GM18498 (cell line): ENCODE results near the gene SORBS2.

ENCODE experiments used
- ATAC-seq: cut with Tn5 transposase; IDR thresholded peaks from one replicate; pipeline ENCODE4 v1.9.1; 2021; ENCODE audit warnings: mild to moderate bottlenecking, moderate library complexity; ENCODE audit not compliant: unreplicated experiment

The SORBS2 gene

DNA sequence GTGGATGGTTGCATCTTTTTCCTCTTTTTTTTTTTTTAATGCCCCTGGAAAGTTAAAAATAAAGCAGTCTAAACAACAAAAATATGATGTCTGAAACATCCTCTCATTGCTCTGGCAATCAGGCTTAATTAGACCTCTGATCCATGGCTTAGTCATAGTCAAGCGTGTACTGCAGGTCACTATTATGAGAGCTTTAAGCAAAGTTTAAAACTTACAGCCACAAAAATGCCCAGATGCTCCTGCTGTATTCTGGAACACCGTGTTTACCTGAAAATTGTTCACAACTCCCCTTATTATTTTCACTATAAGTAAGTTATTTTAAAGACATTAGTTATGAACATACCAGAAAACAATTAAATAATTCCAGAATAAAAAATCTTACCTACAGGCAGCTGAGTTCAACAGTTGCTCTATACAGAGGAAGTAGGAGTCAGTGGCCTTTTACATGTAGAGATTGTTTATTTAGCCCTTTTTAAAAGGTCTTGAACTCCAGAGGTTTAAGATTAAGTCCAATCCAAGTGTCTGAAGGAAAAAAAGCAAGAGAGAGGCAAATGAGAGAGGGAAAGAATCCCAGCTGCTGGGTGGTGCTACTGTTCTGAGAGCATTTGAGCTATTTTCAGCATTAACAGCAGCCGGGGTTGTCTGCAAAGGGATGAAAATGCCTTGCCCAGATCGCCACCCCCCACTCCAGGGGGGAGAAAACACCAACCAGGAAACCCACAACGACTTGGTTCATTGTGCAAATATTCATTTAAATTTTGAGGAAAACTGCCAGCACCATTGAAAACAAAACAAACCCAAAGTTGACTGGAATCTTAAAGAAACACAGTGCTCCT lies 36.9 kb downstream of the SORBS2 start:
- ATAC-seq: no peak

DNA sequence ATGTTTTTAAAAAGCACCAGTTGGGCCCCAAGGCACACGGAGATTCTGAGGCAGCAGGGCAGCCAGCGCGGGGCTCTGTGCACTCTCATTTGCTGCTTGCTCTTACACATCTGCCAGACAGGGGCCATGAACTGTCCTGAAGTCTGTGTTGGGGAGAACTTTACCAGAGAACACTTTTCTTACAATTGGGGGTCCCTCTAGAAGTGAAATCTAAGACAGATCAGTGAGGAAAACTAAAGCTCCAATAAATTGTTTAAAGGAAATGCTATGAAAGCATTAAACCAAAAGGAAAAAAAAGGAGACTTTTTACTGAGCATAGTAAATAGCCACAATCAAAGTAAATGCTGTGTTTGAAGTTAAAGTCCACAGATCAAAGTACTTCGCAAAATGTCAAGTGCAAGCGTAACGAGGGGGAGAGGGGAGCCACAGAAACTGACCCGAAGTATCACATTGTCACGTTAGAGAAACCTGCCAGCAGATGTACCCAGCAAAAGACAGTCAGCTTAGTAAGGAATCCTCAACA lies 37.8 kb downstream of the SORBS2 start:
- no peak for ATAC-seq

DNA sequence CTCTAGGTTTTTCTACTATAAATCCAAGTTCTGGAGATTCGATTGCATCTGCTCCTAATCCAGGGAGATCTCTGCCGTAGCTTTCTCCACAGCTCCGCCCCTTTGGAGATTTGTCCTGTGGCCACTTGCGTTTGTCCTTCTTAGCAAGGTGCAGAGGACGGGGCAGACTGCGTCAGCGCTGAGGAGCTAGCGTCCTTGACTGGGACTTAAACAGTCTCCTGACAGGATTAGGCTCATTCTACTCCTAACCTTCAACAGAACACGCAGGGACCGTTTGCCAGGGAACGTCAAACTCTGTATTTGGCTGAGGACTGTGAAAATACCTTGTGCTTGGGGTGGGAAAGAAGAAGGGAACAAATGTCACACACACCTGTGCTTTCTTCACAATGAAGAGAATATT lies 38.6 kb downstream of the SORBS2 start:
- no peak for ATAC-seq

DNA sequence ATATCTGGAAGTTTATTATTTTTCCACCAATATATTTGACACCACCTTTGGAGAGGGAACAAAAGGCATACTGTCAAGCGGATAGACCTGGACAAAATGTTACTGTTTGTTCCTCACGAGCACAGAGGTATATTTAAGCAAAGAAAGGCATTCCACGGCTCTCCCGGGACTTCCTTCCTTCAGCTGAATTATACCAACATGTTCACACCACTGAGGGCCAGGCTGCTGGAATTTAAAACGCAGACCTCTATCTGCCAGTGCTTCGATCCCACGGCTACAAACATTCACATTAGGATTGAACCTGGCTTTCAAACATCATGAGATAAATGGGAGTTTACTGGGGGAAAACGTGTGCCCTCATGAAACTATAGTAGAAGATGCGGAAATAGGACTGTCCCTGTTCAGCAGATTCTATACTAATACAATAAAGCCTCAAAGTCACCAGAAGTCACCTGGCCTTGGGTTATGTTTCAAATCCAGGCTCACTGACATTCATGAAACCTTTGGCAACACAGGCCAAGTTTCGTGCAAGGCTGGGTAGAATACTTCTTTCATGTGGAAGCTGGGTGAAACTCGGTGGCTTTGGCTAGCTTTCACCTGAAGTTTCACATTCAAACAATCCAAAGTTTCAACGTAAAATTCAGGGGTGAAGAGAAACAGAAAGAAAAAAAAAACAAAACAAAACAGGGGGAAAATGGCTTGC lies 39.5 kb downstream of the SORBS2 start:
- ATAC-seq: no peak

DNA sequence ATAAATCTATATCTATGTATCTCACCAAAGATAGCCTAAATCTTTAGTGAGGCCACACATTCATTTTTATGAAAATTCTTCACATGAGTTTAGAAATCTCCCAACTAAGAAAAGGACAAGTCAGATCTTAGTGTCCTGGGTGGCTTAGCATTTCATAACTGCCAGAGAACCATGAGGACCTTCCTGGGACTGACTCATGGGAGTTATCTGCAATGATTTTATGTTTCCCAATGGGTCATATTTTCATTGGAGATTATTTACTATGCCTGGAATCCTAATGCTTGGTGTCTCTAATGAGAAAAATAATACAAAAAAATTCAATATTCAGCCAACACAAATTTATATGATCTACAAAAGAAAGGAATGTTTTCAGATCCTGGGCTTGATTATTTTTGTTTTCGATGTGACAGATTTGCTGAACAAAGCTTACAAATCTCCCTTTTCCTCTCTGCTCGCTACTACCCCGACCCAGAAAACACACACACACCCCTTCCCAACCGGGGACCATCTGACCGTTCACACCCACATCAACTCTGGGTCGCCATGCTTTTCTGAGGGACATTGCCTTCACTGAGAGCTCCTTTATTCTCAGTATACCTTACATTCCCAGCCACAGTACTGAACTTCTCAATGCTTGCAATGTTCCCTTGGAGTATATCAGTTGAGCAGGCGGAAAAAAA lies 40.1 kb downstream of the SORBS2 start:
- ATAC-seq: no peak

DNA sequence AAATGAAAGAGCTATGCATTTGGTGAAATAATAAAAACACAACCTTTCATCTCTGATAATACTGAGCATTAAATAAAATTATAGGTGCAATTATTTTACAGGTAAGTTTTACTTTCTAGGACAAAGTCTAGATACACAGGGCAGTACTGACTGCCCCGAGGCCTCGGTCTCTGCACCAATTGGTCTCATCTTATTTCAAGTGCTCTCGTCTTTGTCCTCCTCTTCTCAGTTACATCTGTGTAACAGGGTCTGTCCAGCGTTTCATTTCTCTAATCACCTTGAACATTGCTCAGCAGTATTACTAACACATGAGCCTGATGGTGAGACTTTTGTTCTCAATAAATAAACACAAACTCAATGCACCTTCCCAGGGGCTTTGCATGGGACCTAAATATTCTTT lies 44.5 kb downstream of the SORBS2 start:
- no peak for ATAC-seq

DNA sequence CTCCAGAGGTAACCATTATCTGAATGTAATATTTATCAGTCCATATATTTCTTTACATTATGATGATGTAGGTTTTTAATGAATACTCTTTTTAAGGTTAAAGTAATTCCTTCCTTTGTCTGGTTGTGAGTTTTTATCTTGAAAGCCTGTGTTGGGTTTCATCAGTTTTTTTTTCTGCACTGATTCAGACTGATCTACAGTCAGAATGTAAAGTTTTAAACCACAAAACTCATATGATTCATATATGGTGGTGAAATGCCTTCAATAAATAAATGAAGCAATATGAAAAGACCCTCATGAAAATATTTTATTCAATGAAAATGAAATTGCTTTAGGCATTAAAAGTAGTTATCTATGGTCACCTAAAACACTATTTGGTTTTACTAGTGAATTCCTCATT lies 47.1 kb downstream of the SORBS2 start:
- no peak for ATAC-seq

DNA sequence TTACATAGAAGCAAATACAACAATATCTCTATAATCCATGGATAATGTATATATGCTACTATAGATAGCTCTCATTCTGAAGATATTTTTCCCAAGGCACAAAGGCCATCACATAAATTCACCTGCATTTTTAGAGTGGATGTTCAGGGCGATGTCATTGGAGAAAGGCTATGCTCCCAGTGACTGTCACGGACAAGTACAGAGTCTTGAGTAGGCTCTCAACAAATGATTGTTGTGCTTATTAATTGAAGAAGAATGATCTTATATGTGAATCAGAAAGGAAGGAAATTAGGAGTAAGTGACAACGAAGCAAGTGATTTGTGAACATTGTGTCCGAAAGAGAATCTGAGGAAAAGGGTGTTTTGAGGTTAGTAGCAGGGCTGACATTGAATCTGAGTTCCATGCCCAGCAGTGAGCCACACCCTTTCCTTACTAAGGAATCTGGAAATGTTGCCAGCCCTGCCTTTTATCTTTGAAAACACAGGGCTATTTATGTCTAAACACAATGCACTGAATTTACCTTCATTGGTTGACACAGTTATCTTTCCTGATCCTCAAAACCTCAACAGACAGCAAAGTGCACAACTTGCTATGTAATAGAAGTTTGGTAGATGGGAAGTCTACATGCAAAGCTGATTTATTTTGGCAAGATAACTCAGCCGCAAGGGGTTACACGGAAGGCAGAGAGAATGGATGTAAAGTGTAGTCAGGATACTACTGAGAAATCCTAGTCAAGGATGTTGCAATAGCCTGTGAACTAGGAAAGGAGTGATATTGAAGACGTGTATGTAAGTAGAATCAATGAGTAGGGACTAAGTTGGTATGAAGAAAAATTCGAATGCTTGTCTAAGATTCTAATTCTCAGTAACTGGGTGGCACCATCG lies 50.4 kb downstream of the SORBS2 start:
- ATAC-seq: no peak

DNA sequence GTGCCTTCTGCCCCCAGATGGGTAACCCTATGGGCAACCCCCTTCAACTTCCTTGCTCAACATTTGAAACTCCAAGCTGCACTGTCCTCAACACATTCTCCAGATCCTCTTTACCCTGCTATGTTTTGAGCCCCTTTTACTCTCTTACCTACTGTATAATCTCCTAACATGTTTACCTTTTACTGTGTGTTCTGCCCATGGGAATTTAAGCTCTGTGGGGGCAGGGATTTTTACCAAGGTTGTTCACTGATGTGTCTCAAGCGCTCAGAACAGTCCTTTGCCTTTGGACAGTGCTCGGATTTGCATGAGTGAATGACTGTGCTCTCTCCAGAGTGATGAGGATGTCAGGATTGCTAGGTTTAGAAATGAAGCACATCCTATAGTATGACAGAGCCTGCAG lies 53.2 kb downstream of the SORBS2 start:
- no peak for ATAC-seq

DNA sequence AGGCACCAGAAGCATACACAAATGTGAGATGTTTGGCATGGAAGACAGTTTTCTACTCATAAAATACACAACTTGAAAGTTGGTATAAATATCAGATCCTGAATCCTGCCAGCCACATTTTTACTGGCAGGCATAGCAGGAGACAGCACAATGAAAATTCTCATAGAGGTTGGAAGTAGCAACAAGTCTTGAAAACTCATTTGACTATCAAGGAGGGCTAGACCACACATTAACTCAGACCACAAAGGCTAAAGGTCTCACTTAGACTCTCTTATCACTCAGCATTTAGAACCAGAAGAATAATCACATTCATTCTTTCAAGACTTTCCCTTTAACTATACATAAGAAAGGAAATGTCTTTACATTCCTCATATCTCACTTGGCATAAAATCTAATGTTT lies 56.5 kb downstream of the SORBS2 start:
- ATAC-seq: no peak

DNA sequence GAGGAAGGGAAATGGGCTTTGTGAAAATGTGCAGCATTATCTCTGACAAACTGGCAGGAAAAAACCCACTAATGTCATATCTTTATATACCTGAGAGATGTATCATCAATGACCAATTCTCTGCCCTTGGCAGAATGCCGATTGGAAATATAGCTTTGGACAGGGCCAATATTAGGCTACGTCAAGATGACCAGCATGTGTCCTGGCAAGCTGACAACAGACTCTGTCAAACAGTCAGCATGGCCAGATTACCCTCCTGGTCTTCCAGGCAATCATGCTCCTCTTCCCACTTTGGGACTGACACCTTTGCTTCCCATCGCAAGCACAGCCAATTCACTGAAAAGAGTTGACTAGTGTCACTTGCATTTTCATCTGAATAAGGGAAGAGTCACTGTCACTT lies 57.0 kb downstream of the SORBS2 start:
- ATAC-seq: no peak

DNA sequence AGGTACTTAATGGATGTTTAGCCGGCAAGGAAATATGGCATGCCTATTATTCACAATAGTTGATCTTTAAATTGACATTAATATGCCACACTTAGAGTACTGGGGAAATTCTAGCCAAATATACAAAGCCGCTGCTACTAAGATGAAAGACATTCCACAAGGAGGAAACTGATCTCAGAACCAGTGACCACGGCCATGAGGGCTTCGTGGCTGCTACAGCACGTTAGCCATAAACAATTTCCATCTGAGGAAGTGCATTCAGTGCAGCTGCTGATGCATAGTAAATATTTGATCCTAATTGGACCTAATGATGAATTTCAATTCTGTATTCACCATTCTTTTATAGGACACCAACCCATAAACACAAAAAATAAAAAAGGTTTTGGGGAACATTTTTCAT lies 59.1 kb downstream of the SORBS2 start:
- no peak for ATAC-seq

DNA sequence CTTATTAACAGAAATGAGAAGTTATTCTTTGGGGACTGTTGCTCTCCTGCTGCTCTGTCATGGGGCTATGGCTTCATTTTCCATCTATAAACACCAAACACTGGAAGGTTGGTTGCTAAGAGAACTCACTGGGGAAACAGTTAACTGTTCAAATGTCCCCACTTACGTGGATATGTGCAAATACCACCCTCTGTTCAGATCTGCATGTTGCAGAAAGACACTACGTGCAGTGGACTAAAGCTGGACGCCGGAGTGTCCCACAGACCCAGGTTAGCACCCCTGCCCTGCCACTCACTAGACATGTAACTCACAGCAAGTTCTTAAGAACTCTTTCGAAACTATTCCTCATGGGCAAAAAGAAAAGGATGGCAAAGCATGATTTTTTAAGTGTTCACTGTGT lies 62.1 kb downstream of the SORBS2 start:
- ATAC-seq: no peak

DNA sequence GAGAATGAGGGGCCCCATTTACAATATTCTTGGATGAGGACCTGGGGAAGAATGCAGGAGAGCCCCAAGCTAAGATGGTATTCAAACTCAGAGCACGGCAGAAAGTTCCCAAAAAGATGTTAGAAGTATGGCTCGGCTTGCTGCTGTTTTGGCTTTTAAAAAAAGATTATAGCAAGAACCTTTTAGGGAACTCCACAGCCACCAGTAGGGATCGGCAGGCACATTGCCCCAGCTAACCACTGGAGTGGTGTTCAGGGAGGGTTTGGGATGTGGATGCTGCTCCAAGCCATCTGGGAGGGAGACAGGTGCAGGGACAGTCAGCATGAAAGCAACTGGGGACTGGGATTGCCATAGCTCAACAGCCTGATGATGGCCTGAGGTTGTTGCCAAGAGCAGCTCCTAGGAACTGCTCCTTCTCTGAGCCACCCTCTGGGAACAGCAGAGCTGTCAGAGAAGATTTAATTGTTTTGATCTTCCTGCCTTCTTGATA lies 63.0 kb downstream of the SORBS2 start:
- no peak for ATAC-seq

DNA sequence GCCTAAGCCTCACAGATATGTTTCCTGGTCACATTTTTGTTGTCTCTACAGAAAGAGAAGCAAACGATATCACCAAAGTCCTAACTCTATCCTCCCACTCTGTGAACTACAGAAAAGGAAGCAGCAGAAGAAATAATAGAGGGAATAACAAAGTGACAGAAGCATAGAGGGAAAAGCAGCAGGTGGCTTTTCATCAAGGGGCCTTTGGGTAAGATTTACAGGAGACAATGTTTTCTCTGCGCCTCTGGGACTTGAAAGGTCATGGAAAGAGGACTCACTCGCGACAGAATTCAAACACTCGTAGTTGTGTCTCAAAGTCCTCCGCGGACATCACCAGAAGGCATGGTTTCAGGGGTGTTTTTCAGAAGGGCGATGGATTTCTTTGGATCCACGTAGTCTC lies 66.1 kb downstream of the SORBS2 start:
- no peak for ATAC-seq

DNA sequence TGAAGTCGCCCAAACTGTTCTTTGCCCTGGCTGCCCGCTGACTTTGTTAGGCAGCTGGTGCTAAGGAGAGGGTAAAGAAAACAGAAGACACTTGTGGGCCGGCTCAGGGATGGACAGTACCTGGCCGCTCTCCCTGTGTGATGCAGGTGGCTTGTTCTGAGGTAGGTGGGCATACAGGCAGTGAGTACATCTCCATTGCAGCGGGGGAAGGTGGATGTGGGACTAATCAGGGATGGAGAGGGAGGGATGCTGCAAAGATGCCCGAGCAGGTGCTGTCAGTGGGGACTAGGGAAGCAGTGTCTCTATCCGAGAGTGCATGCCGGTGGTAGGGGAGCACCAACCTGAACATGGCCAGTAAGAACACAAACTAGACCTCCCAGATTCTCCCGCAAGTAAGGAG lies 67.0 kb downstream of the SORBS2 start:
- ATAC-seq: no peak

DNA sequence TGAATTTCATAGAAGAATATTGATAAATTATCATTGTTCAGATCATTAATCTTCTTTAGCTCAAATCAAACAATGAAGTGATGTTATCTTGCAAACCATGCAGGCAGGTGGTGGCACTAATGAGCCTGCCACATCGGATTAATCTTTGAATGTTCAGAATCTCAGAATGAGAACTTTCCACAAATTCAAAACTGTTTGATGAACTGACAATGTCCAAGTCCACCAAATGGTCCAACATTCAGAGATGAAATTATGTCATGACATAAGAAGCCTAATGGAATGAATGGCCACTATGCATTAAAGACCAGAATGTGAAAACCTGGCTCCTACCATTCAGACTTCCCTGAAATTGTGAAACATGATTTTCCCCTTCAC lies 67.5 kb downstream of the SORBS2 start:
- ATAC-seq: no peak

DNA sequence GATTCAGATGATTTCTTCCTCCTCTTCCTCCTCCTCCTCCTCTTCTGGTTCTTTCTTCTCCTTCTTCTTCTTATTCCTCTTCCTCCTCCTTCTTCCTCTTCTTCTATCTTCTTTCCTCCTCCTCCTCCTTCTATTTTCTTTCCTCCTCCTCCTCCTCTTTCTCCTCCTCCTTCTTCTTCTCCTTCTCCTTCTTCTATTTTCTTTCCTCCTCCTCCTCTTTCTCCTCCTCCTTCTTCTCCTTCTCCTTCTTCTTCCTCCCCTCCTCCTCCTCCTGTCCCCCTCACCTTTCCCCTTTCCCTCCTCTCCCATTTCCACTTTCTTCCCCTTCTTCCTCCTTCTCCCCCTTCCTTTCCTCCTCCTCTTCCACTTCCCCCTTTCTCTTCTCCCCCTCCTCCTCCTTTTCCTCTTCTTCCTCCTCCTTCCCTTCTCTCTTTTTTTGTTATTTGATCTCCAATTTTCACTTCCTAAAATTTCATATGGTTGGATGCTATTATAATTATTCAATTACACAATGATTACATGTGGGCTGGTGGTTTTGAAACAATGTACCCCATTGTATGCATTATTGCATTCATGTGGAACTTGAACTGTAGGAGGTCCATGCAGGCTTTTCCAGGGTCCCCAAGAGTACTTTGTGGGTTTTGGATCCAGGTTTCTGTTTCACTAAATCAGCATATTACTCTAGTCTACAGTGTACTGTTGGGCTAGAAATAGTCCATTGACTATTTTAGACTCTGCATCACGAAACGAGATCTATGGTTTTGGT lies 68.1 kb downstream of the SORBS2 start:
- ATAC-seq: no peak

DNA sequence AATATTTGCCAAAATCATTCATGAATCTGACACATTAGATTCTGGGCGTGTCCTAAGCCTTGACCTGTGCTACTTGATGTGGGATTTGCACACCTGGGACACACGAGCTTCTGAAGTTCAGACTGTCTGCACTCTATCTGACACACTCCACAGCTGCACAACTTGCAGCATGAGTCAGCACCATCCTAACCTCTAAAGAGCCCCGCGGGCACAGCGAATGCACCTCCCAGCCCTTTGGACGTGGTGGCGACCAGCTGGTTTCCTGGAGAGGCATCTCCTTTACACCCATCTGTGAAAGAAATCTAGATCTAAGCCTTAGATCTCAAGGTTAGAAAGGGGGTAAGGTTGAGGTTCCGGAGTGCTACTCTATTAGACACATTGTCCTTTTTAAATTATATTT lies 69.2 kb downstream of the SORBS2 start:
- ATAC-seq: peak; percentile 46

DNA sequence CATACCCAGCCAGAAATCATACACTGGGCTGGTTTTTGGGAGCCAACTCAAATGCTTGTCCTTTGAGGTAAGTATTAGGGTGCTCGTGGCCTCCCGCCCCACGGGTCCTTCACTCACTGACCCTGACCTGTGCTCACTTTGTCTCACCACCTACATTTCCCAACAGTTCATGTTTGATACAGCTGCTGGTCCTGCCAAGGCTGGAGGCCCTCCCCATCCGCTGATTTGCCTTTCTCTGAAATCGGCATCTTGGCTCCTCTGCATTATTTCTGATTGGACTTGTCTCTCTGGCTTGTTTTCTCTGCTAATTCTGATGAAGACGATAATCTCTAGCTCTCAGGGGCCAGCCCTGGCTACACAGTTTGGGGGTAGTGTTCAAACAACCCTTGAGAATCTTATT lies 70.2 kb downstream of the SORBS2 start:
- ATAC-seq: no peak
